ENCODE results near the gene TOLLIP.

GRCh38 chr11:1353383-1354124 lies 44.1 kb upstream of the TOLLIP start:
- TF ChIP-seq CTCF (IDR thresholded peaks at IDR 0.05; ENCODE audit: low read depth, low read length) (no peak), MAX (IDR thresholded peaks at IDR 0.05; ENCODE audit: low read depth, low read length) (no peak)
